DND-41 (cell line): ENCODE results near the gene SPSB4.

Experiments used
- ATAC-seq: fragments of 200-7000 bp; cut with Tn5 transposase; 3 replicates; pipeline ENCODE4 v1.9.1; 2021; ENCODE audit warnings: low read depth; ENCODE audit not compliant: insufficient read depth
- DNase-seq: peaks from one replicate; pipeline ENCODE4 v3.0.0-alpha.2; 2020
- H2AFZ ChIP-seq: 2 replicates; pipeline ENCODE4 v1.6.0; 2012; ENCODE audit warnings: low read depth, low read length
- H3K27ac ChIP-seq: 2 replicates; pipeline ENCODE4 v1.5.1; 2012; ENCODE audit warnings: low read length, inconsistent platforms
- H3K27me3 ChIP-seq: fragments of 200-600 bp; sonication (generic); 2 replicates; pipeline ENCODE4 v1.6.0; 2012; ENCODE audit warnings: low read length, mild to moderate bottlenecking, inconsistent platforms; ENCODE audit not compliant: insufficient read depth, poor library complexity
- H3K36me3 ChIP-seq: 2 replicates; pipeline ENCODE4 v1.5.1; 2012; ENCODE audit warnings: low read length, inconsistent platforms; ENCODE audit not compliant: insufficient read depth
- H3K4me1 ChIP-seq: 2 replicates; pipeline ENCODE4 v1.5.1; 2012; ENCODE audit warnings: mild to moderate bottlenecking, low read length; ENCODE audit not compliant: insufficient read depth
- H3K4me2 ChIP-seq: 2 replicates; pipeline ENCODE4 v1.6.0; 2012; ENCODE audit warnings: mild to moderate bottlenecking, moderate library complexity, low read length, inconsistent platforms; ENCODE audit not compliant: insufficient read depth
- H3K4me3 ChIP-seq, 2 experiments: fragments of 200-600 bp in 1 of 2; shearing (Covaris generic) in 1 of 2; 2 replicates each; pipeline ENCODE4 v1.5.1; 2012 to 2016; ENCODE audit warnings: inconsistent platforms in 2 of 2, low read length in 2 of 2, mild to moderate bottlenecking in 2 of 2, low read depth in 1 of 2, moderate library complexity in 1 of 2
- H3K79me2 ChIP-seq: 2 replicates; pipeline ENCODE4 v1.6.0; 2012; ENCODE audit warnings: low read length, inconsistent platforms; ENCODE audit not compliant: insufficient read depth
- H3K9ac ChIP-seq: 2 replicates; pipeline ENCODE4 v1.6.0; 2012; ENCODE audit warnings: low read depth, mild to moderate bottlenecking, inconsistent platforms, low read length, moderate library complexity
- H3K9me3 ChIP-seq: 2 replicates; pipeline ENCODE4 v1.5.1; 2012; ENCODE audit warnings: low read length, moderate library complexity, mild to moderate bottlenecking, inconsistent platforms; ENCODE audit not compliant: insufficient read depth, severe bottlenecking
- H4K20me1 ChIP-seq: 2 replicates; pipeline ENCODE4 v1.6.0; 2012; ENCODE audit warnings: low read length; ENCODE audit not compliant: insufficient read depth
- EZH2 ChIP-seq: IDR thresholded peaks from 3 replicates; pipeline ENCODE4 v1.6.1; 2012; ENCODE audit warnings: borderline replicate concordance, low read depth, mild to moderate bottlenecking, moderate library complexity, low read length, inconsistent platforms; ENCODE audit not compliant: severe bottlenecking
- TF ChIP-seq, protein P1 (sequence below): IDR thresholded peaks from 2 replicates; pipeline ENCODE4 v1.5.1; 2012; ENCODE audit warnings: borderline replicate concordance, low read length, moderate library complexity, mild to moderate bottlenecking; ENCODE audit not compliant: poor library complexity, severe bottlenecking; ENCODE audit errors: extremely low read depth

SPSB4 gene

DNA sequence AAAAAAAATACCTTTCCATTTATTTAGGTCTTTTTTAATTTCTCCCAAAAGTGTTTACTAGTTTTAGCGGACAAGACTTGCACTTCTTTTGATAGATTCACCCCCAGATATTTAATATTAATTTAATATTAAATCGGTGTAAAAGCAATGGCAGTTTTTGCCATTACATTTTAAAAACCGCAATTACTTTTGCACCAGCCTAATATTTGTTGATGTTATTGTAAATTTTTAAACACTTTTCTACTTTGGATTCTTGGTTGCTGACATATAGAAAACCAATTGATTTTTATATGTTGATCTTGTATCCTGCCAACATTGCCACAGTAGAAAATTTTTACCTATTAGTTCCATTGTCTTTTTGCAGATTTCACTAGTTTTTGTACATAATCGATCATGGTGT, 116.5 kb downstream of the SPSB4 start:
- H3K4me1 ChIP-seq, result peaks cover 7% of the 10 kb centered on the region; the same call in 1 of the 2 replicates
- no peak overlapping the region for H3K4me3 ChIP-seq
- H3K27me3 ChIP-seq, result no peaks in the 10 kb centered on the region
- H2AFZ ChIP-seq, result no peak overlapping the region
- H3K36me3 ChIP-seq, result no peaks in the 10 kb centered on the region
- no peak overlapping the region for H3K4me2 ChIP-seq
- TF ChIP-seq, protein P1, sequence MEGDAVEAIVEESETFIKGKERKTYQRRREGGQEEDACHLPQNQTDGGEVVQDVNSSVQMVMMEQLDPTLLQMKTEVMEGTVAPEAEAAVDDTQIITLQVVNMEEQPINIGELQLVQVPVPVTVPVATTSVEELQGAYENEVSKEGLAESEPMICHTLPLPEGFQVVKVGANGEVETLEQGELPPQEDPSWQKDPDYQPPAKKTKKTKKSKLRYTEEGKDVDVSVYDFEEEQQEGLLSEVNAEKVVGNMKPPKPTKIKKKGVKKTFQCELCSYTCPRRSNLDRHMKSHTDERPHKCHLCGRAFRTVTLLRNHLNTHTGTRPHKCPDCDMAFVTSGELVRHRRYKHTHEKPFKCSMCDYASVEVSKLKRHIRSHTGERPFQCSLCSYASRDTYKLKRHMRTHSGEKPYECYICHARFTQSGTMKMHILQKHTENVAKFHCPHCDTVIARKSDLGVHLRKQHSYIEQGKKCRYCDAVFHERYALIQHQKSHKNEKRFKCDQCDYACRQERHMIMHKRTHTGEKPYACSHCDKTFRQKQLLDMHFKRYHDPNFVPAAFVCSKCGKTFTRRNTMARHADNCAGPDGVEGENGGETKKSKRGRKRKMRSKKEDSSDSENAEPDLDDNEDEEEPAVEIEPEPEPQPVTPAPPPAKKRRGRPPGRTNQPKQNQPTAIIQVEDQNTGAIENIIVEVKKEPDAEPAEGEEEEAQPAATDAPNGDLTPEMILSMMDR, result no peak
- no peak for TF ChIP-seq EZH2
- no peaks in the 10 kb centered on the region for H3K79me2 ChIP-seq
- H4K20me1 ChIP-seq, result no peaks in the 10 kb centered on the region
- no peaks in the 10 kb centered on the region for H3K9me3 ChIP-seq
- H3K27ac ChIP-seq, result no peak overlapping the region
- DNase-seq, result no peak
- H3K9ac ChIP-seq, result no peak overlapping the region
- ATAC-seq, result no peak

DNA sequence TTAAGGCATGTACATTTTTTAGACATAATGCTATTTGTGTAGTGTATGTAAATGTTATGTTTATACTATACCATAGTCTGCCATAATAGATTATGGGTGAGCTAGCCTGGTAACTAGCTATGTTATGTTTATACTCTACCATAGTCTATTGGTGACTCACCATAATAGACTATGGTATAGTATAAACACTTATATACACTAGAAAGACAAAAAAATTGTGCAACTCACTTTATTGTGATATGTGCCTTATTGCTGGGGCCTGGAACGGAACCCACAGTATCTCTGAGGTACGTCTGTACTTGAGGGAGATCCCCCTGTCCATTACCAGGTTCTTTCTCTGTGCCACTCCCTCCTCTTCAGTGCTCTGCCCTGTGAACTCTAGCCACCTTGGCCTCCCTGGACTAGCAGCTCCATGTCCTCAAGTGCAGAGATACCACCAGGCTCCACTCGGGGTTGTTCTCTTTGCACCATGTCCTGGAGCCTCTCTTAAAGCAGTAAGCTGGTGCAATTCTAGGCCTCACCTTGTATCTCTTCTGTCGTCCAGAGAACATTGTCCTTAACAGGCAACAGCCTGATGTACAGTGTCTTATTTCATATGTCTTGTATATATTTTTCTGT, 119.6 kb downstream of the SPSB4 start:
- no peak overlapping the region for H3K4me2 ChIP-seq
- no peak overlapping the region for H3K4me3 ChIP-seq
- ATAC-seq (no peak), DNase-seq (no peak)
- TF ChIP-seq, protein P1, result no peak
- TF ChIP-seq EZH2, result no peak
- H3K27ac ChIP-seq, result no peak overlapping the region
- H2AFZ ChIP-seq, result no peak overlapping the region
- H4K20me1 ChIP-seq, result no peaks in the 10 kb centered on the region
- H3K27me3 ChIP-seq, result no peaks in the 10 kb centered on the region
- no peak overlapping the region for H3K9ac ChIP-seq
- H3K9me3 ChIP-seq, result no peaks in the 10 kb centered on the region
- no peaks in the 10 kb centered on the region for H3K79me2 ChIP-seq
- H3K4me1 ChIP-seq, result peaks cover 7% of the 10 kb centered on the region; the same call in 1 of the 2 replicates
- H3K36me3 ChIP-seq, result no peaks in the 10 kb centered on the region

DNA sequence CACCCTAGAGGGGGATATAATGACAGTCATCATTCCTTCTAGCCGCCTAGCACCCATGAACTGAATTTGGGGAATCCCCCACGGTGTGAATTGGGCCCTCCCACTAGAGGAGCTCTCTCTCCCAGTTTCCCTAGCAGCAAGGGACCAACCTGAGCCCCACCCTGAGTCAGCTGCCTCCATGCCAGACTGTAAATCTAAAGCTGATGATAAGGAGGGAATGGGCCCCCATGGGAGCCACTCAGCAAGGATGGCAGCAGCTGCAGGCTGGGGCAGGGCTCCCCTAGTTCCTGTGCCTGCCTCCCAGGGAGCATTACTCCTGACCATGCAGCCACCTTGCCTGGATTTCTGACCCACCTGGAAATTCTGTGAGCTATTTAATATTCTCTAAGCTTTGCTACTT, 123.5 kb downstream of the SPSB4 start:
- Histone ChIP-seq H3K79me2 (no peaks in the 10 kb centered on the region), H3K4me1 (peaks cover 4% of the 10 kb centered on the region; the same call in 1 of the 2 replicates), H3K9me3 (no peaks in the 10 kb centered on the region), H2AFZ (no peak overlapping the region), H4K20me1 (no peaks in the 10 kb centered on the region), H3K36me3 (no peaks in the 10 kb centered on the region), H3K27me3 (no peaks in the 10 kb centered on the region), H3K27ac (no peak overlapping the region), H3K9ac (no peak overlapping the region), H3K4me2 (no peak overlapping the region), H3K4me3 (no peak overlapping the region)
- no peak for DNase-seq
- TF ChIP-seq, protein P1, result no peak
- no peak for TF ChIP-seq EZH2
- no peak for ATAC-seq

DNA sequence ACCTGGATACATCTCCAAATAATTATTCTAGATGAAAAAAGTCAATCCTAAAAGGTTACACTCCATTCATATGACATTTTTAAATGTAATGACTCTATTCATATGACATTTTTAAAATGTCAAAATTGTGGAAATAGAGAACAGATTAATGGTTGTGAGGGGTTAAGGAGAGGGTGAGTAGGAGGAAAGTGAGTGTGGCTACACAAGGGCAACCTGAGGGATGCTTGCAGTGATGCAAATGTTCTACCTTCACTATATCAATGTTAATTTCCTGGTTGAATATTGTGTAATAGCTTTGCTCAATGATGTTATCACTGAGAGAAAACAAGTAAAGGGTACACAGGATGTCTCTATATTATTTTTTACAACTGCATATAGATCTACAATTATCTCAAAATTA, 125.6 kb downstream of the SPSB4 start:
- Histone ChIP-seq H3K4me2 (no peak overlapping the region), H3K36me3 (no peaks in the 10 kb centered on the region), H2AFZ (no peak overlapping the region), H3K9ac (no peak overlapping the region), H3K4me1 (no peaks in the 10 kb centered on the region), H3K79me2 (no peaks in the 10 kb centered on the region), H3K9me3 (peaks cover 10% of the 10 kb centered on the region), H3K27me3 (no peaks in the 10 kb centered on the region), H3K27ac (no peak overlapping the region), H4K20me1 (no peaks in the 10 kb centered on the region), H3K4me3 (no peak overlapping the region)
- no peak for DNase-seq
- ATAC-seq, result no peak
- no peak for TF ChIP-seq EZH2
